GM21619 (cell line): ENCODE measurements around the gene PHAF1.

Experiments used
- ATAC-seq: cut with Tn5 transposase; IDR thresholded peaks from one replicate; pipeline ENCODE4 v1.9.1; 2021; ENCODE audit not compliant: unreplicated experiment

The PHAF1 gene

DNA sequence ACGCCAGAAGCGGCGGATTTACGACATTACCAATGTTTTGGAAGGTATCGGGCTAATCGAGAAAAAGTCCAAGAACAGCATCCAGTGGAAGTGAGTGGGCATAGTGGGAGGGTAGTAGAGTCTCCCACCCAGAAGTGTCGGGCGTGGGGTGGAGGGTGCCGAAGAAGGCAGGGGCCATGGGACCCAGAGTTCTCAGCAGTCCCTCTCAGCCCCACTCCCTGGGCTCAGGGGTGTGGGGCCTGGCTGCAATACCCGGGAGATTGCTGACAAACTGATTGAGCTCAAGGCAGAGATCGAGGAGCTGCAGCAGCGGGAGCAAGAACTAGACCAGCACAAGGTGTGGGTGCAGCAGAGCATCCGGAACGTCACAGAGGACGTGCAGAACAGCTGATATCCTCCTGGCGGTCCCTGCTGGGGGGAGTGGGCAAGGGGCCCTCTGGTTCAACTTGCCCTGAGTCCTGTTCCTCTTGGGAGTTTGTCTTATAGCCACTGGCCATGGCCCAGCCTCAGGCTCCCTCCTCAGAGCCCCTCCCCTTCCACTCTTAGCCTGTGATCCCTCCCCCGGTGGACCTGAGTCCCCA lies 83.1 kb downstream of the PHAF1 start:
- ATAC-seq = peak; percentile 4

DNA sequence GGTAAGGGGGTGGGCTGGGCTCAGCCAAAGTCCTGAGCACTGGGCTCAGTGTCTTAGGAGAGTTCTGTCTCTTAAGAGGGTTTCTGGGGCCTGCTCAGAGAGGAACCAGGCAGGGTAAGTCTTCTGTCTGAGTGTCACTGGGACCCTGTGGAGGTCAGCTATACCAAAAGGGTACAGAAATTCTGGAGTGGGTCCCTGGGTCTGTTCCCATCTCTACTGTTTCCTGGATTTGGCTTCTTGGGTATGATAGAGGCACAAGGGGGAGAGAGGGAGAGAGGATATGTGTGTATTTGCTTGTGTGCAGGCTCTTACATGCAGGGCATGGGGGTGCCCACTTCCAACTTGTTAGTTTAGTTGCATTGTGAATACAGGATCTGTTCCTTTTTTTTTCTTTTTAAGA lies 83.8 kb downstream of the PHAF1 start:
- ATAC-seq = no peak

DNA sequence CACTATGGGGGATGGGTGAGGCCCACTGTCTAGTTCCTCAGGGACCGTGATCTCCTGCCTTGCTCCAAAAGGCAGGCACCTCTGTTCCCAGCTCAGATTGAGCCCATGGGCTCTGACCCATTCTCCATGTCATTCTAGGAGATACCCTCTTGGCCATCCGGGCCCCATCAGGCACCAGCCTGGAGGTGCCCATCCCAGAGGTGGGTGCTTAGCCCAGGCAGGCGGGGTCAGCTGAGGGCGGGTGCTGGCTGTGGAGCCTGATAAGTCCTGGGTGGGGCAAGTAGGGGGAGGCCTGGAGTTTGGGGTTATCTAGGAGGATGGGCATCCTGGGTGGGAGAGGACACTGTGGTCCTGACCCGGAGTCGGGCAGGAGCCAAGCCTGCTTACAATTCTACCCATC lies 84.5 kb downstream of the PHAF1 start:
- ATAC-seq = no peak

DNA sequence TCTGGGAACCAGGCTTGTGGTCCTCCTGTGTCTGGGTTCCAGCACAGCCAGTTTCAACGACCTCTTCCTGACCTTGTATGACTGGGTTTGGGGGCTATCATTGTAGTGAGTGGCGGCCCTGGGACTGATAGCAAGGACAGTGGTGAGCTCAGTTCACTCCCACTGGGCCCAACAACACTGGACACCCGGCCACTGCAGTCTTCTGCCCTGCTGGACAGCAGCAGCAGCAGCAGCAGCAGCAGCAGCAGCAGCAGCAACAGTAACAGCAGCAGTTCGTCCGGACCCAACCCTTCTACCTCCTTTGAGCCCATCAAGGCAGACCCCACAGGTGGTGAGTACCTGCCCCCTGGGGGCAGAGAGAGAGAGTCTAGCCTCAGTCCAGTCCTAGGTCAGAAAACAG lies 85.9 kb downstream of the PHAF1 start:
- no peak for ATAC-seq

DNA sequence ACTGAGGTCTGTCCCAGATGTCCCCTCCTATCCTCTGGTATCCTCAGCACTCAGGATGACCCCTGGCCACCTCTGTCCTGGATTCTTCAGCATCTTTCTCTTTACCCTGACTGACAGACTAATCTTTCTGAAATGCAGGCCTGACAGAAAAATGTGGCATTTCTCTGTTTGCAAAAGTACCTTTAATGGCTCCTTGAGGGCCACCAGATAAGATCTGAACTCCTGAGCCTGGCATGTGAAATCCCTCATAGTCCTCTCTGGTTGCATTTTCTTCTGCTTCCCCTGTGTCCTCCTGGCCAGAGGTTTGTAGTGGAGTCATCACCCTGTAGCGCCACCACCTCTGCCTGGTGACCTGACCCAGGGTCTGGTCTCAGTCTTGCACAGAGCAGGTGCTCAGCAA lies 87.1 kb downstream of the PHAF1 start:
- no peak for ATAC-seq

DNA sequence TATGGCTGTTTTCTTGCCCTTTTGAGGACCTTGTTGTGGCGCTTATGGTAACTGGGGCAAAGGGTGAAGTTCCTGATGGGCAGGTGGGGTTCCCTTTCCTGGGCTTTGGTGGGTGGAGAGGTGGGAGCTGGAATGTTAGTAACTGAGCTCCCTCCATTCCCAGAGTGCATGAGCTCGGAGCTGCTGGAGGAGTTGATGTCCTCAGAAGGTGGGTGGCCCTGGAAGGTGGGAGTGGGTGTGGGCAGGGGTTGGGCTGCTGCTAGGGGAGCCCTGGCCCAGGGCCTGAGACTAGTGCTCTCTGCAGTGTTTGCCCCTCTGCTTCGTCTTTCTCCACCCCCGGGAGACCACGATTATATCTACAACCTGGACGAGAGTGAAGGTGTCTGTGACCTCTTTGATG lies 88.0 kb downstream of the PHAF1 start:
- no peak for ATAC-seq
